GM12872 (cell line): ENCODE results near the gene KCNK18.

Experiments used
- TF ChIP-seq, protein P1 (sequence below): IDR thresholded peaks from 3 replicates; pipeline ENCODE4 v1.5.1; 2011; ENCODE audit warnings: low read depth, mild to moderate bottlenecking, low read length, moderate library complexity; ENCODE audit not compliant: insufficient read depth

Gene KCNK18

GRCh38 chr10:117188371-117188770, 8.9 kb upstream of the KCNK18 start:
- TF ChIP-seq, protein P1, sequence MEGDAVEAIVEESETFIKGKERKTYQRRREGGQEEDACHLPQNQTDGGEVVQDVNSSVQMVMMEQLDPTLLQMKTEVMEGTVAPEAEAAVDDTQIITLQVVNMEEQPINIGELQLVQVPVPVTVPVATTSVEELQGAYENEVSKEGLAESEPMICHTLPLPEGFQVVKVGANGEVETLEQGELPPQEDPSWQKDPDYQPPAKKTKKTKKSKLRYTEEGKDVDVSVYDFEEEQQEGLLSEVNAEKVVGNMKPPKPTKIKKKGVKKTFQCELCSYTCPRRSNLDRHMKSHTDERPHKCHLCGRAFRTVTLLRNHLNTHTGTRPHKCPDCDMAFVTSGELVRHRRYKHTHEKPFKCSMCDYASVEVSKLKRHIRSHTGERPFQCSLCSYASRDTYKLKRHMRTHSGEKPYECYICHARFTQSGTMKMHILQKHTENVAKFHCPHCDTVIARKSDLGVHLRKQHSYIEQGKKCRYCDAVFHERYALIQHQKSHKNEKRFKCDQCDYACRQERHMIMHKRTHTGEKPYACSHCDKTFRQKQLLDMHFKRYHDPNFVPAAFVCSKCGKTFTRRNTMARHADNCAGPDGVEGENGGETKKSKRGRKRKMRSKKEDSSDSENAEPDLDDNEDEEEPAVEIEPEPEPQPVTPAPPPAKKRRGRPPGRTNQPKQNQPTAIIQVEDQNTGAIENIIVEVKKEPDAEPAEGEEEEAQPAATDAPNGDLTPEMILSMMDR, result no peak

DNA sequence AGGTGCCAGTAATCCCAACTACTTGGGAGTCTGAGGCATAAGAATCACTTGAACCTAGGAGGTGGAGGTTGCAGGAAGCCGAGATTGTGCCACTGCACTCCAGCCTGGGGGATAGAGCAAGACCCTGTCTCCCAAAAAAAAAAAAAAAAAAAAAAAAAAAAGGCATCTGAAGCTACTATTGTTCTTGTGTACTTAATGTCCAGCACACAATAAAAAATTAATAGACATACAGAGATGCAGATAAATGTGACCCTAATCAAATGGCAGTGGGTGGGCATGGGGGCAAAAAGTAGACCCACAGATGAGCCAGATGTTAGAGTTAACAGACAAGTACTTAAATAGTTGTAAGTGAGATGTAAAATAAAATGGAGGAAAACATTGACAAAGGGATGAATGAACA, 7.7 kb upstream of the KCNK18 start:
- TF ChIP-seq, protein P1, result no peak

GRCh38 chr10:117198088-117198487, 799 bp downstream of the KCNK18 start:
- TF ChIP-seq, protein P1, result no peak

- TF ChIP-seq, protein P1, result no peak
These were observed 4.5 kb downstream of the KCNK18 start for GRCh38 chr10:117201826-117202225.

DNA sequence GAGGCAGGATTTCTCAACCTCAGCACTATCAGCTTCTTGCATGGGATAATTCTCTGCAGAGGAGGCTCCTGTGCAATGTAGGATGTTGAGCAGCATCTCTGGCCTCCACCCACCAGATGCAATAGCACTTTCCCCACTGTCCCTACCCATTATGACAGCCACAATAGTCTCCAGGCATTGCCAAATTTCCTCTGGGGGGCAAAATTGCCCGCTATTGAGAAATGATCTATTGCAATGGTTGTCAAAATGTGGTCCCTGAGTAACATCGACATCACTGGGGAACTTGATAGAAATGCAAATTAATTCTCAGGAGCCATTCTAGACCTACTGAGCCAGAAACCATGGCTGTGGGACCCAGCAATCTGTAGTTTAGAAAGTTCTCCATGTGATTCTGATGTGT, 7.0 kb downstream of the KCNK18 start:
- TF ChIP-seq, protein P1, result no peak

DNA sequence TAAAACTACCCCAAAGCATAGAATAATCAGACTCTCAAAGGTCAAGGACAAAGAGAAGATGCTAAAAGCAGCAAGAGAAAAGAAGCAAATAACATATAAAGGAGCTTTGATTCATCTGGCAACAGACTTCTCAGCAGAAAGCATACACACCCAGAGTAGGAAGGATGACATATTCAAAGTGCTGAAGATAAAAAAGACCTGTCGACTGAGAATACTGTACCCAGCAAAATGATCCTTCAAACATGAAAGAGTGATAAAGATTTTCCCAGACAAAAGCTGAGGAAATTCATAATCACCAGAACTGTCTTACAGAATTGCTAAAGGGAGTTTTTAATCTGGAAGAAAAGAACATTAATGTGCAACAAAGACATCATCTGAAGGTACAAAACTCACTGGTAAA, 14.9 kb downstream of the KCNK18 start:
- TF ChIP-seq, protein P1, result no peak

- TF ChIP-seq, protein P1, result no peak
These were observed 17.1 kb downstream of the KCNK18 start for GRCh38 chr10:117214401-117214800.

- TF ChIP-seq, protein P1, result no peak
These were observed 17.8 kb downstream of the KCNK18 start for GRCh38 chr10:117215079-117215478.
